Smooth muscle cell (in vitro differentiated cells): Measurements from ENCODE around the gene ACTRT3. TPM values are rescaled to one million over a fixed set of nuclear protein-coding genes. Genes with fewer than 3 reads are reported as not detected.
"Not testable (repeated sequence)": the region's sequence is repeated elsewhere in the genome, so short reads cannot be mapped to it uniquely, and the experiment has no call there.

Source experiments
- DNase-seq: peaks from one replicate; lab custom pipeline; 2025; ENCODE audit not compliant: unreplicated experiment; lab: John Stamatoyannopoulos, UW
- H2AFZ ChIP-seq: fragments of 200-600 bp; sonication (generic); 2 replicates; pipeline ENCODE4 v1.6.0; 2016; ENCODE audit warnings: antibody characterized with exemption, low read depth, mild to moderate bottlenecking
- H3F3A ChIP-seq: fragments of 200-600 bp; sonication (generic); 2 replicates; pipeline ENCODE4 v1.6.0; 2017; ENCODE audit warnings: antibody characterized with exemption, low read depth
- H3K27ac ChIP-seq: fragments of 200-600 bp; sonication (generic); 2 replicates; pipeline ENCODE4 v1.5.1; 2016; ENCODE audit warnings: low read depth, mild to moderate bottlenecking
- H3K27me3 ChIP-seq: fragments of 200-600 bp; sonication (generic); 2 replicates; pipeline ENCODE4 v1.6.1; 2016; ENCODE audit warnings: low read depth, mild to moderate bottlenecking
- H3K36me3 ChIP-seq: fragments of 200-600 bp; sonication (generic); 2 replicates; pipeline ENCODE4 v1.5.1; 2016; ENCODE audit warnings: low read depth
- H3K4me1 ChIP-seq: fragments of 200-600 bp; sonication (generic); 2 replicates; pipeline ENCODE4 v1.5.1; 2016; ENCODE audit warnings: low read depth
- H3K4me2 ChIP-seq: fragments of 200-600 bp; sonication (generic); 2 replicates; pipeline ENCODE4 v1.6.0; 2016; ENCODE audit warnings: mild to moderate bottlenecking
- H3K4me3 ChIP-seq: fragments of 200-600 bp; sonication (generic); 2 replicates; pipeline ENCODE4 v1.5.1; 2016; ENCODE audit warnings: mild to moderate bottlenecking
- H3K79me2 ChIP-seq: fragments of 200-600 bp; sonication (generic); 2 replicates; pipeline ENCODE4 v1.6.0; 2016; ENCODE audit warnings: low read depth, mild to moderate bottlenecking
- H3K9ac ChIP-seq: fragments of 200-600 bp; sonication (generic); 2 replicates; pipeline ENCODE4 v1.6.0; 2016; ENCODE audit warnings: low read depth
- H3K9me3 ChIP-seq: fragments of 200-600 bp; sonication (generic); replicated peaks from 2 replicates; pipeline ENCODE4 v1.5.1; 2016; ENCODE audit warnings: low read depth
- H4K20me1 ChIP-seq: fragments of 200-600 bp; sonication (generic); 2 replicates; pipeline ENCODE4 v1.6.0; 2016; ENCODE audit warnings: low read depth
- WGBS: methylation state at CpG from one replicate; pipeline ENCODE4 v1.1.7; 2016; ENCODE audit warnings: low lambda C conversion rate; 5-methylcytosine and 5-hydroxymethylcytosine counted together
- polyA plus RNA-seq: library from polyadenylated mRNA; unstranded; fragments of >200 nt; fragmentation: Nextera tagmentation; extraction: Ambion mirVana; gene quantifications from 2 replicates; pipeline ENCODE4 v1.2.1, GENCODE V29; 2016
- total RNA-seq: library from RNA; depleted of rRNA; stranded (reverse); fragments of >200 nt; gene quantifications from 2 replicates; pipeline ENCODE4 v1.2.3, GENCODE V29; 2014
- TF ChIP-seq, protein P1 (sequence below): fragments of 200-600 bp; sonication (generic); IDR thresholded peaks from 2 replicates; pipeline ENCODE4 v1.5.1; 2017; ENCODE audit warnings: borderline replicate concordance, mild to moderate bottlenecking, antibody characterized with exemption; ENCODE audit not compliant: insufficient read depth, poor library complexity, severe bottlenecking

The ACTRT3 gene
- total and polyA plus RNA-seq, 2 experiments from 2014 or later = 1.3 to 1.7 TPM

GRCh38 chr3:169744366-169745054, 24.9 kb downstream of the ACTRT3 start:
- Histone ChIP-seq H3K4me3 (no peak overlapping the region), H3K4me1 (no peaks in the 10 kb centered on the region), H3K4me2 (no peak overlapping the region), H3K27ac (no peak overlapping the region), H3K9ac (no peak overlapping the region), H2AFZ (no peak overlapping the region), H4K20me1 (no peaks in the 10 kb centered on the region), H3K9me3 (no peaks in the 10 kb centered on the region), H3K36me3 (no peaks in the 10 kb centered on the region), H3K27me3 (peaks cover 24% of the 10 kb centered on the region), H3K79me2 (no peaks in the 10 kb centered on the region), H3F3A (no peaks in the 10 kb centered on the region)
- WGBS = 50% methylated on average over 1 of the region's 1 CpG
- TF ChIP-seq, protein P1, sequence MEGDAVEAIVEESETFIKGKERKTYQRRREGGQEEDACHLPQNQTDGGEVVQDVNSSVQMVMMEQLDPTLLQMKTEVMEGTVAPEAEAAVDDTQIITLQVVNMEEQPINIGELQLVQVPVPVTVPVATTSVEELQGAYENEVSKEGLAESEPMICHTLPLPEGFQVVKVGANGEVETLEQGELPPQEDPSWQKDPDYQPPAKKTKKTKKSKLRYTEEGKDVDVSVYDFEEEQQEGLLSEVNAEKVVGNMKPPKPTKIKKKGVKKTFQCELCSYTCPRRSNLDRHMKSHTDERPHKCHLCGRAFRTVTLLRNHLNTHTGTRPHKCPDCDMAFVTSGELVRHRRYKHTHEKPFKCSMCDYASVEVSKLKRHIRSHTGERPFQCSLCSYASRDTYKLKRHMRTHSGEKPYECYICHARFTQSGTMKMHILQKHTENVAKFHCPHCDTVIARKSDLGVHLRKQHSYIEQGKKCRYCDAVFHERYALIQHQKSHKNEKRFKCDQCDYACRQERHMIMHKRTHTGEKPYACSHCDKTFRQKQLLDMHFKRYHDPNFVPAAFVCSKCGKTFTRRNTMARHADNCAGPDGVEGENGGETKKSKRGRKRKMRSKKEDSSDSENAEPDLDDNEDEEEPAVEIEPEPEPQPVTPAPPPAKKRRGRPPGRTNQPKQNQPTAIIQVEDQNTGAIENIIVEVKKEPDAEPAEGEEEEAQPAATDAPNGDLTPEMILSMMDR = peak; percentile 31
- no peak for DNase-seq

- Histone ChIP-seq H3K4me2 (no peak overlapping the region), H2AFZ (no peak overlapping the region), H3K36me3 (no peaks in the 10 kb centered on the region), H3K4me3 (no peak overlapping the region), H3K9ac (no peak overlapping the region), H3F3A (no peaks in the 10 kb centered on the region), H3K9me3 (peaks cover 7% of the 10 kb centered on the region), H3K4me1 (no peaks in the 10 kb centered on the region), H4K20me1 (no peaks in the 10 kb centered on the region), H3K79me2 (no peaks in the 10 kb centered on the region), H3K27me3 (no peaks in the 10 kb centered on the region), H3K27ac (no peak overlapping the region)
- no peak for DNase-seq
- WGBS = 50% methylated on average over 2 of the region's 2 CpGs
- TF ChIP-seq, protein P1 = no peak
Measured at GRCh38 chr3:169739067-169739466, 30.3 kb downstream of the ACTRT3 start.

DNA sequence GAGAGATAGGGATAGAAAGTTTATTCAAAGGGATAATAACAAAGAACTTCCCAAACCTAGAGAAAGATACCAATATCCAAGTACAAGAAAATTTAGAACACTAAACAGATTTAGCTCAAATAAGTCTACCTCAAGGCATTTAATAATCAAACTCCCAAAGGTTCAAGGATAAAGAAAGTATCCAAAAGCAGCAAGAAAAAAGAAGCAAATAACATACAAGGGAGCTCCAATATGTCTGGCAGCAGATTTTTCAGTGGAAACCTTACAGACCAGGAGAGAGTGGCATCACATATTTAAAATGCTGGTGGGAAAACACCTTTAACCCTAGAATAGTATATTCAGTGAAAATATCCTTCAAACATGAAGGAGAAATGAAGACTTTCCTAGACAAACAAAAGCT, 37.5 kb downstream of the ACTRT3 start:
- not testable (repeated sequence) for H3K4me3 ChIP-seq, H3K79me2 ChIP-seq, H3K4me2 ChIP-seq, H3K9me3 ChIP-seq, H2AFZ ChIP-seq, DNase-seq, H3K9ac ChIP-seq, H4K20me1 ChIP-seq, H3F3A ChIP-seq, H3K36me3 ChIP-seq, H3K27ac ChIP-seq, H3K4me1 ChIP-seq, H3K27me3 ChIP-seq

DNA sequence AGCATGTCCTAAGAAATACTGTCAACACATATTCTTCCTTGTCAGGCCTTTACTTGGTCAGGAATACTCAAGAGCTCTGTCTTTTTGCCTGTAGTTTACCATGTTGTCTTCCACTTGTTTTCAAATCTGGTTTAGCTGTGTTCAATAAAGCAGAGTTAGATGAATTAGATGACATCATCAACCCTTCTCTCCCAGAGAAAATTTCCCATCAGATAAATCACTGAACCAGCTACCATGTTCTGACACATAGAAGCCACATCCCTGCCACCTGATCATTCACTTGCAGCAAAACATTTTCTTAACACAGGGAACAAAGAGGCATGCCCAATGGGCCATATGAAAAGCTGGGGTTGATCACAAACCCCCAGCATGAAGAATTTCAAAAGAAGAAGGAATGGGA, 46.6 kb downstream of the ACTRT3 start:
- no peak overlapping the region for H3K27ac ChIP-seq
- no peaks in the 10 kb centered on the region for H4K20me1 ChIP-seq
- peaks cover 3% of the 10 kb centered on the region for H3K27me3 ChIP-seq
- no peak overlapping the region for H3K4me3 ChIP-seq
- H3K9me3 ChIP-seq = no peaks in the 10 kb centered on the region
- no peak for DNase-seq
- H3K4me2 ChIP-seq = no peak overlapping the region
- H3F3A ChIP-seq = no peaks in the 10 kb centered on the region
- H3K36me3 ChIP-seq = no peaks in the 10 kb centered on the region
- TF ChIP-seq, protein P1 = no peak
- no peaks in the 10 kb centered on the region for H3K79me2 ChIP-seq
- H3K4me1 ChIP-seq = no peaks in the 10 kb centered on the region
- no peak overlapping the region for H2AFZ ChIP-seq
- no peak overlapping the region for H3K9ac ChIP-seq

- WGBS = 86% methylated on average over 4 of the region's 4 CpGs
- H3F3A ChIP-seq, H3K27me3 ChIP-seq, H3K9me3 ChIP-seq, H3K36me3 ChIP-seq, H3K4me2 ChIP-seq, H3K9ac ChIP-seq, H3K4me1 ChIP-seq, H3K27ac ChIP-seq, H2AFZ ChIP-seq, DNase-seq, H4K20me1 ChIP-seq, H3K79me2 ChIP-seq, H3K4me3 ChIP-seq: not testable (repeated sequence)
Measured at GRCh38 chr3:169718415-169718814, 50.9 kb downstream of the ACTRT3 start.
